Body of pancreas (tissue), 4 donors: ENCODE measurements around the gene ROMO1. TPM values are rescaled to one million over a fixed set of nuclear protein-coding genes. Genes with fewer than 3 reads are reported as not detected.

Experiments used
- ATAC-seq: fragments of 150-250 bp; one replicate; pipeline ENCODE4 v1.9.1; 2016
- DNase-seq, 4 donors: peaks; one replicate each; pipeline ENCODE4 v3.0.0-alpha.2; 2019
- H3K27ac ChIP-seq, 4 donors: fragments of 200-600 bp; sonication (generic); 1 replicate in 3 of 4; 2 replicates in 1 of 4; pipeline versions ENCODE4 v1.5.1 to v1.6.1; 2016 to 2019; ENCODE audit warnings: mild to moderate bottlenecking in 1 of 4, mixed read lengths in 1 of 4, moderate library complexity in 1 of 4
- H3K27me3 ChIP-seq, 2 donors: fragments of 200-600 bp; sonication (generic); one replicate each; pipeline ENCODE4 v1.6.0; 2016; ENCODE audit warnings: mild to moderate bottlenecking in 1 of 2
- H3K36me3 ChIP-seq, 2 donors: fragments of 200-600 bp; sonication (generic); replicated peaks in 1 of 2; 2 replicates each; pipeline ENCODE4 v1.5.1; 2016; ENCODE audit warnings: low read depth in 2 of 2; ENCODE audit not compliant: insufficient read depth in 1 of 2
- H3K4me1 ChIP-seq: fragments of 200-600 bp; sonication (generic); one replicate; pipeline ENCODE4 v1.6.0; 2016
- H3K4me3 ChIP-seq, 2 donors: fragments of 200-600 bp; sonication (generic); 1 replicate in 1 of 2; 2 replicates in 1 of 2; pipeline ENCODE4 v1.5.1; 2016 to 2019
- H3K9me3 ChIP-seq, 3 donors: fragments of 200-600 bp; sonication (generic); 1 replicate in 2 of 3; 2 replicates in 1 of 3; pipeline ENCODE4 v1.5.1; 2016
- POLR2A ChIP-seq, 3 donors: fragments of 450-650 bp; IDR thresholded peaks; one replicate each; pipeline ENCODE4 v1.6.1; 2016; ENCODE audit warnings: antibody characterized with exemption in 3 of 3, mild to moderate bottlenecking in 2 of 3
- WGBS, 2 donors: methylation state at CpG; one replicate each; pipeline ENCODE4 v1.1.5; 2017; 5-methylcytosine and 5-hydroxymethylcytosine counted together
- intact Hi-C: fragments of 100-400 bp; cut with DNase I; formaldehyde crosslinking; loops from one replicate; pipeline ENCODE4 v1.15.1; 2023
- total RNA-seq, 2 donors: library from RNA; depleted of rRNA; stranded (reverse); fragments of >200 nt; gene quantifications; one replicate each; pipeline ENCODE4 v1.1.0, GENCODE V29; 2016
- TF ChIP-seq, protein P1 (sequence below), 7 experiments: fragments of 450-650 bp in 4 of 7; fragments of 200-600 bp in 3 of 7; sonication (generic) in 3 of 7; IDR thresholded peaks; one replicate each; pipeline ENCODE4 v1.5.1; 2016 to 2019; ENCODE audit warnings: antibody characterized with exemption in 7 of 7

Gene ROMO1
- total RNA-seq, 2 donors from 2014 or later = 55.0 to 192 TPM

DNA sequence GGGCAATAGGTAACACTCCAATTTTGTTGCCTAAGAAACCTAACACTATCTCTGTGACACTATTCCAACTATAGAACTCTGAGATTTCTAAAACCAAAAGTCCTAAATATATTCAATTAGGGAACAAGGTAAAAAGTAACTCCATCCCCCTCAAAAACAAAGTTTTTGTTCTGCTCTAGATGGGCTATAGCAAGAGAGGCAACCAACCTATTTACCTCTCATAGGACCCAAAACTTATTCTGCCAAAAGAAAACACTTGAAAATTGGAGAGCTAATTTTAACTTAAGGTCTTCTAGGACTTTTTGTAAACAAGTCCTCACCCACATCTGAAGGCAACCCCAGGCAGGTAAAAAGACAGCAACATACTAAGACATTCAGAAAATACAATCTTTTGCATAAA is 35.2 kb downstream of the ROMO1 start:
- no peak for ATAC-seq
- DNase-seq = no peak
- no peaks in the 10 kb centered on the region for H3K27me3 ChIP-seq
- peaks cover 84% of the 10 kb centered on the region for H3K4me1 ChIP-seq
- H3K36me3 ChIP-seq = peaks cover 9 to 38% of the 10 kb centered on the region in 2 donors
- H3K9me3 ChIP-seq = no peaks in the 10 kb centered on the region
- TF ChIP-seq POLR2A (IDR thresholded peaks at IDR 0.05) = no peak
- no peak overlapping the region for H3K4me3 ChIP-seq
- no peak overlapping the region for H3K27ac ChIP-seq
- intact Hi-C loops = no loop called here

DNA sequence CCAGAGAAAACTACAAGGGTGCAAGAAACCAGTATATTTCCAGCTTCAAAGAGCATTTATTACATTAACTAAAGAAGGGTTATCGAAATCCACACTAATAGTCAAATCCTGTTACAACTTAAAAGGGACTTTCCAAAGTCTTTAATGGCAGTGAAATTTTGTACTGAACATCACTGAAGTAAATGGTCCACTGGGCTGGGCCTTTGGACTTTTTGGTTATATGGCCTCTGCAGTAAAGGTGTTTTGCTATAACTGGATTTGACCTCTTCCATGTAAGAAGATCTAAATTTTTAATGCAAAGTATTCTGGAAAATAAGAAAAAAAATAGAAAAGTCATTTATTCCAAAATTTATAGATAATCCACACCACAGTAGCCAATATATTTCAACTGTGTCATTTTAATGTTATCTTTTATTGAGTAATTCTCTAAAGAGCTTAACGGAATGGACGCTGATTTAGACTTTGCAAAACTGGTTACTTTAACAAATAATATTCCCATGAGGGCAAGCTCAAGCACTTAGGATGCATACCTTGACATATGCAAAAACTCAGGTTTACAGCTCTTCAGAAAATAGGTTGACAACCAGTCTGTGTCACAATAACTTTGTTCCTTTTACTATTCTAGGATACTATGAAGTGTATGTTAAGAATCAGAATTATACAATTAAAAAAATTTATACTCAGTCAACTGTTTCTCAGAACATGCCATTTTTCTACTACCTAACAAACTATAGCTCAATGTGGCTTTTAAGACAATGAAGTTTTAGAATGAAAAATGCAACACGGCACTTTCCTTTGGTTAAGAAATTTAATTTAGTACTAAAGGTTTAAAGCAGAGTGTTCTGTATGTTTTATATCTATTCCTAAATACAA is 35.8 kb downstream of the ROMO1 start:
- Histone ChIP-seq H3K27me3 (no peaks in the 10 kb centered on the region), H3K4me3 (no peak overlapping the region), H3K9me3 (no peaks in the 10 kb centered on the region), H3K27ac (no peak overlapping the region), H3K4me1 (peaks cover 90% of the 10 kb centered on the region), H3K36me3 (peaks cover 9 to 35% of the 10 kb centered on the region in 2 donors)
- DNase-seq = no peak
- no peak for ATAC-seq
- intact Hi-C loops = no loop called here
- no peak for TF ChIP-seq POLR2A (IDR thresholded peaks at IDR 0.05)
- TF ChIP-seq, protein P1, sequence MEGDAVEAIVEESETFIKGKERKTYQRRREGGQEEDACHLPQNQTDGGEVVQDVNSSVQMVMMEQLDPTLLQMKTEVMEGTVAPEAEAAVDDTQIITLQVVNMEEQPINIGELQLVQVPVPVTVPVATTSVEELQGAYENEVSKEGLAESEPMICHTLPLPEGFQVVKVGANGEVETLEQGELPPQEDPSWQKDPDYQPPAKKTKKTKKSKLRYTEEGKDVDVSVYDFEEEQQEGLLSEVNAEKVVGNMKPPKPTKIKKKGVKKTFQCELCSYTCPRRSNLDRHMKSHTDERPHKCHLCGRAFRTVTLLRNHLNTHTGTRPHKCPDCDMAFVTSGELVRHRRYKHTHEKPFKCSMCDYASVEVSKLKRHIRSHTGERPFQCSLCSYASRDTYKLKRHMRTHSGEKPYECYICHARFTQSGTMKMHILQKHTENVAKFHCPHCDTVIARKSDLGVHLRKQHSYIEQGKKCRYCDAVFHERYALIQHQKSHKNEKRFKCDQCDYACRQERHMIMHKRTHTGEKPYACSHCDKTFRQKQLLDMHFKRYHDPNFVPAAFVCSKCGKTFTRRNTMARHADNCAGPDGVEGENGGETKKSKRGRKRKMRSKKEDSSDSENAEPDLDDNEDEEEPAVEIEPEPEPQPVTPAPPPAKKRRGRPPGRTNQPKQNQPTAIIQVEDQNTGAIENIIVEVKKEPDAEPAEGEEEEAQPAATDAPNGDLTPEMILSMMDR (IDR thresholded peaks at IDR 0.05) = no peak
- WGBS, 2 donors = 39 to 43% methylated on average over 4 of the region's 4 CpGs

DNA sequence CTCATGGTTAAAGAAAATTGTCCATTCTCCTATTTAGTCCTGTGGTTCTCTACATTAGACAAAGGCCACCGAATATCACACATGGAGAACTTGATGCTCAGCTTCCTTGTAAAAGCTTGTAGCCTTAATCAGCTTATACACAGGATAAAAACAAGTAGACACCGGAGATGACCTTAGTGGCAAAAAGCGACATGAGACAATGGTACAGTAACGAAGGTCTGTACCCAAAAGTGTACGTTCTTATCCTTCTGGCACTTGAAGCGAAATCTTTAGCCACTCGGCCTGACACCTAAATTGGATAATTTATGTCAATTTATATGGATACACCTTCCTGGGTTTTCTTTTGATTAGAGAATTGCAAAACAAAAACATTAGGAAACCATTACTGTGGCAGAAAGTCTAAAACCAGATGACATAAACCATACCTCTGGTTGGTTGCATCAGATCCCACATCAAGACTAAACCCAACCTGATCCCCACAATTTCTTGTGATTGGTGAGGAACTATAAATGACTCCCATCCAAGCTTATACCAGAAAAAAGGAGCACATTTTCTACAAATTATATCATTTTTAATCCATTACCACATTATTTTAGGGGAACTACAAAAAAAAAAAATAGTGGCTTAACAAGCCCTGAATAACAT is 36.7 kb downstream of the ROMO1 start:
- DNase-seq = no peak
- TF ChIP-seq, protein P1 (IDR thresholded peaks at IDR 0.05) = no peak
- TF ChIP-seq POLR2A (IDR thresholded peaks at IDR 0.05) = no peak
- Histone ChIP-seq H3K9me3 (no peaks in the 10 kb centered on the region), H3K4me3 (no peak overlapping the region), H3K27ac (no peak overlapping the region), H3K4me1 (peaks cover 87% of the 10 kb centered on the region), H3K27me3 (no peaks in the 10 kb centered on the region), H3K36me3 (peaks cover 9 to 30% of the 10 kb centered on the region in 2 donors)
- intact Hi-C loops = no loop called here
- no peak for ATAC-seq
- 35 to 36% methylated on average over 7 of the region's 7 CpGs for WGBS, 2 donors

DNA sequence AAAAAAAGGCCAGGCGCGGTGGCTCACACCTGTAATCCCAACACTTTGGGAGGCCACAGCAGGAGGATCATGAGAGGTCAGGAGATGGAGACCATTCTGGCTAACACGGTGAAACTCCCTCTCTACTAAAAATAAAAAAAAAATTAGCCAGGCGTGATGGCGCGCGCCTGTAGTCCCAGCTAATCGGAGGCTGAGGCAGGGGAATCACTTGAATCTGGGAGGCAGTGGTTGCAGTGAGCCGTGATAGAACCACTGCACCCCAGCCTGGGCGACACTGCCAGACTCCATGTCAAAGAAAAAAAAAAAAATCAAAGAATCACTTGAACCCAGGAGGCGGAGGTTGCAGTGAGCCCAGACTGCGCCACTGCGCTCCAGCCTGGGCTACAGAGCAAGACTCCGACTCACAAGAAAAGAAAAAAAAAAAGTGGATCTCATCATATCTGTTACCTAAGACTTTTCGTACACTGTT is 38.7 kb downstream of the ROMO1 start:
- DNase-seq = no peak
- Histone ChIP-seq H3K36me3 (peaks cover 4 to 26% of the 10 kb centered on the region in 2 donors), H3K27me3 (no peaks in the 10 kb centered on the region), H3K4me3 (no peak overlapping the region), H3K27ac (no peak overlapping the region), H3K9me3 (no peaks in the 10 kb centered on the region), H3K4me1 (peaks cover 76% of the 10 kb centered on the region)
- ATAC-seq = no peak
- no peak for TF ChIP-seq POLR2A (IDR thresholded peaks at IDR 0.05)
- TF ChIP-seq, protein P1 (IDR thresholded peaks at IDR 0.05) = no peak
- intact Hi-C loops = no loop called here
- WGBS, 2 donors = 84 to 97% methylated on average over 15 of the region's 15 CpGs

DNA sequence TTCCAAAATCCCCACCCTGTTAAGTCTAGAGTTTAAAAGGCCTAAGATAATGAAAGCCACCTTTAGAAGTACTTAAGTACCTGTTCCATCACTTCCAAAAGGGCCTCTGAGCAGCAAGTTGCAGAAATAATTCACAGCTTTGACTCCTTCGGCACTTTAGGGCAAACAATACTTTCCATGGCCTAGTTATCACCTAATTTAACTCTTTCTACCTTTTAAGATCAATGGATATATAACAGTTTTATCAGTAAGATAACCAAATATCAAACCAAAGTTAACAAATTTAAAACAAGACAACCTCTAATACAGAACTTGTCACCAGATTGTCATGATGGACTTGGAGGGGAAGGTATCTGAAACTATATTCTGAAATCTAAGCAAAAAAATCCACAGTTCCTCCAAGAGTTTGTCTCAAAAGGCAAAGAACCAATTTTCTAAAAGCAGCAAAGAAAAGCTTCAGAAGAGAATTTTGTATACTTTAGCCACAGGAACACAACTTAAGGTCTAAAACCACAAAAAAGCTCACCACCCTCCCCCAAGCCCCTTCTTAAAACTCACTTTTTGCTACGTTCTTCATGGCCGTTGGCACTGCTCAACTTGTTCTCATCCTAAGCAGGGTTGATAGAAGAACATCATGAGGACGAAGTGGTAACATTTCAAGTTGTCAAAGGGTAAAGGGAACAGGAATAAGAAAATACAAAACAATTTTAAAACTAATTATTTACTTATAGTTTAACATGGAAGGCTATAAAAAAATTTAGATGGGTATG is 39.4 kb downstream of the ROMO1 start:
- Histone ChIP-seq H3K36me3 (peaks cover 4 to 26% of the 10 kb centered on the region in 2 donors), H3K27ac (no peak overlapping the region), H3K27me3 (no peaks in the 10 kb centered on the region), H3K9me3 (no peaks in the 10 kb centered on the region), H3K4me1 (peaks cover 76% of the 10 kb centered on the region), H3K4me3 (no peak overlapping the region)
- DNase-seq (no peak), ATAC-seq (no peak)
- no peak for TF ChIP-seq POLR2A (IDR thresholded peaks at IDR 0.05)
- TF ChIP-seq, protein P1 (IDR thresholded peaks at IDR 0.05) = no peak
- 33 to 43% methylated on average over 4 of the region's 4 CpGs for WGBS, 2 donors
- intact Hi-C loops = no loop called here
